Mucosa of descending colon (tissue), 3 donors: ENCODE measurements around the gene GHRH. TPM values are rescaled to one million over a fixed set of nuclear protein-coding genes. Genes with fewer than 3 reads are reported as not detected.

Experiments used
- ATAC-seq: fragments of 200-7000 bp; cut with Tn5 transposase; one replicate; pipeline ENCODE4 v1.9.1; 2020; ENCODE audit warnings: mild to moderate bottlenecking, moderate library complexity
- DNase-seq, 3 donors: peaks; one replicate each; pipeline ENCODE4 v3.0.0-alpha.2; 2020
- H3K36me3 ChIP-seq: fragments of 200-600 bp; one replicate; pipeline ENCODE4 v1.8.0; 2021; ENCODE audit warnings: low read depth, mild to moderate bottlenecking
- H3K4me1 ChIP-seq: fragments of 200-600 bp; one replicate; pipeline ENCODE4 v1.8.0; 2021; ENCODE audit warnings: low read depth, mild to moderate bottlenecking
- H3K4me3 ChIP-seq: fragments of 200-600 bp; one replicate; pipeline ENCODE4 v1.8.0; 2021; ENCODE audit warnings: mild to moderate bottlenecking
- H3K9me3 ChIP-seq: fragments of 200-600 bp; one replicate; pipeline ENCODE4 v1.8.0; 2021; ENCODE audit warnings: mild to moderate bottlenecking
- CTCF ChIP-seq: fragments of 200-600 bp; IDR thresholded peaks from one replicate; pipeline ENCODE4 v1.8.0; 2022; ENCODE audit warnings: antibody characterized with exemption, mild to moderate bottlenecking
- intact Hi-C, 2 donors: fragments of 100-400 bp; cut with DNase I in 1 of 2; cut with micrococcal nuclease in 1 of 2; formaldehyde crosslinking; loops; one replicate each; pipeline versions ENCODE4 v1.11.0 to v1.11.1; 2022; cut with DNase I, micrococcal nuclease
- total RNA-seq, 3 donors: library from RNA; stranded (reverse); fragmentation: NEBNext Ultra II Directional in 2 of 3; extraction: Animal tissue kit (Norgen Biotek cat#: 25700) in 2 of 3; gene quantifications; one replicate each; pipeline versions ENCODE4 v1.2.1 to v1.2.4, GENCODE V29; 2021 to 2023
- donor health status: DM: no; HTN: no; CAD: no; lungs with moderate emphysema.
- donor health status: DM: no; HTN: no; CAD: no.
- donor health status: DM: no; HTN: yes; CAD: no.

GHRH gene
- total RNA-seq, 3 donors from 2014 or later: not detected

GRCh38 chr20:37266940-37267666 is 5.5 kb upstream of the GHRH start:
- intact Hi-C loops: loop anchor here in 1 of 2 donors (10.0 kb wide), 1 partner anchor 118 kb away; no protein-coding TSS in a partner anchor
- no peaks in the 10 kb centered on the region for H3K36me3 ChIP-seq
- DNase-seq: no peak
- no peak overlapping the region for H3K4me3 ChIP-seq
- H3K9me3 ChIP-seq: no peaks in the 10 kb centered on the region
- ATAC-seq: no peak
- TF ChIP-seq CTCF: no peak
- peaks cover 5% of the 10 kb centered on the region for H3K4me1 ChIP-seq

GRCh38 chr20:37265152-37265551 is 3.5 kb upstream of the GHRH start:
- Histone ChIP-seq H3K4me3 (no peak overlapping the region), H3K9me3 (no peaks in the 10 kb centered on the region), H3K4me1 (peaks cover 5% of the 10 kb centered on the region), H3K36me3 (no peaks in the 10 kb centered on the region)
- no peak for TF ChIP-seq CTCF
- intact Hi-C loops: loop anchor here in 1 of 2 donors (10.0 kb wide), 1 partner anchor 120 kb away; no protein-coding TSS in a partner anchor
- DNase-seq: no peak
- peak; percentile 60 for ATAC-seq

GRCh38 chr20:37263686-37264085 is 2.1 kb upstream of the GHRH start:
- DNase-seq (no peak), ATAC-seq (no peak)
- no peaks in the 10 kb centered on the region for H3K36me3 ChIP-seq
- no peak for TF ChIP-seq CTCF
- H3K4me3 ChIP-seq: no peak overlapping the region
- intact Hi-C loops: loop anchor here in 1 of 2 donors (10.0 kb wide), 1 partner anchor 121 kb away; no protein-coding TSS in a partner anchor
- no peaks in the 10 kb centered on the region for H3K9me3 ChIP-seq
- H3K4me1 ChIP-seq: no peaks in the 10 kb centered on the region

GRCh38 chr20:37262505-37262904 is 891 bp upstream of the GHRH start:
- H3K9me3 ChIP-seq: no peaks in the 10 kb centered on the region
- TF ChIP-seq CTCF: no peak
- no peak for ATAC-seq
- H3K4me3 ChIP-seq: no peak overlapping the region
- H3K4me1 ChIP-seq: no peaks in the 10 kb centered on the region
- H3K36me3 ChIP-seq: no peaks in the 10 kb centered on the region
- intact Hi-C loops: loop anchor here in 1 of 2 donors (10.0 kb wide), 1 partner anchor 122 kb away; no protein-coding TSS in a partner anchor
- no peak for DNase-seq

GRCh38 chr20:37260923-37261322 is 691 bp downstream of the GHRH start:
- no peak for TF ChIP-seq CTCF
- DNase-seq: no peak
- no peaks in the 10 kb centered on the region for H3K9me3 ChIP-seq
- ATAC-seq: no peak
- no peaks in the 10 kb centered on the region for H3K36me3 ChIP-seq
- no peaks in the 10 kb centered on the region for H3K4me1 ChIP-seq
- H3K4me3 ChIP-seq: no peak overlapping the region
- intact Hi-C loops: loop anchor here in 1 of 2 donors (10.0 kb wide), 1 partner anchor 124 kb away; no protein-coding TSS in a partner anchor
